SW480 (cell line): ENCODE measurements around the gene HOXD10.

Source experiments
- DNase-seq: peaks from one replicate; pipeline ENCODE4 v3.0.0-alpha.2; 2016; ENCODE audit warnings: low spot score

Gene HOXD10

DNA sequence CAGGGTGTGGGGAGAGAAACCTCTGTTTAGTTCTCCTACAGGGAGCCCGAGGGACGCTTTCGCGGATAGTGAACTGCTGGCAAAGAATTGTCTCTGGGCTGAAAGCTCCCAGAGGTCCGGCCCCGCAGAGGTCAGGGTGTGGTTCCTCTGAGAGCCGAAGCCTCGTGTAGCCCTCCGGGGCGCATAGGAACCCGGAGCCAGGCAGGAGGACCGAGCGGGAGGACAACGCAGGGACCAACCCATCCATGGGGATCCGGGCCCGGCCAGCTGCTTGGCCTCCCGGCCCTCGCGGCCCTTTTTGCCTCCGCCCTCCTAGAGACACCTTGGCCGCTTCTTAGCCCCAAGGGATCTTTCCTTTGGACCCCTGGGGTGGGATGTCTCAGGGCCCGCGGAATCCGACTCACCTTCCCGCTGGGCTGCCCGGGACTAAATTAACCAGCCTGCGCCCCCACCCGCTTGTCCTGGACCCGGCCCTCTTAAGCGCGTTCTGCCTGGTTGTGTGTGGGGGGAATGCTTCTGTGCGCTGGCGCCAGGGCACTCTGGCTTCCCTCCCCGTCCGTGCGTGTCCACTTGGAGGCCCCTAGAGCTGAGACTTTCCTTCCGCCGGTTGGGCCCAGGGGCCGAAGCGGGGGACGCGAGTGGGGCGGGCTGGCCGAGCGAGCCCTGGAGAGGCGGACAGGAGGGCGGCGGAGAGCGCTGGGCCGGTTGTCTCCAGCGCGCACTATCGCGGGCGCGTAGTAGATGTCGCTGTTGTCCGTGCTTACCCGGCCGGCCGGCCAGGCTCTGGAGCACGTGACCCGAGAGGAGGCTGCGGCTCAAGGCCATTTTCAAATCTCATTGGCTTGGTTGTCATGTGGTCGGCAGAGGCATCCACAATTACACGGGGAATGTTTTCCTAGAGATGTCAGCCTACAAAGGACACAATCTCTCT, at the start of gene HOXD10:
Gene HOXD10, plus strand, starts transcription at position 896 of the 931 bp plus-strand sequence. CDS start 56 bp downstream, outside the sequence.
- DNase-seq, result no peak

GRCh38 chr2:176067589-176068418, 48.8 kb upstream of the HOXD10 start:
- DNase-seq, result no peak

DNA sequence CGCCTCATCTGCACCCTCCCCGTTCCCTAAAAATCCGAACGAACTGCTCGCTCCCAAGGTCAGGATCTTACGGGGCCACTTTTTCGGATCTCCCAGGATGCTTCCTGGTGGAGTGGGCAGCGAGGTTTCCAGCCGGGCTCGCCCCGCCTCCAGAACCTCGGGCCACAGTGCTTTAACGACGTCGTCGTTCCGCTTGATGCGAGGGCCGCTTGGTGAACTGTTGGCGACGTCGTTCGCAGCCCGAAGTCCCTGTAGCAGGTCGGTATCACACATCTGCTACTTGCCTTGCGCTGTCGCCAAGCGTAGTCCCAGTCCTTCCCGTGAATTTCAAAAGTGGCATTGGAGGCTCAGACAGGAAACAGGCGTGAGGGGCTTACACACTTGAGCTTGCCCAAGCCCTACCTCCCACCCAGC, 48.2 kb upstream of the HOXD10 start:
- DNase-seq, result no peak

DNA sequence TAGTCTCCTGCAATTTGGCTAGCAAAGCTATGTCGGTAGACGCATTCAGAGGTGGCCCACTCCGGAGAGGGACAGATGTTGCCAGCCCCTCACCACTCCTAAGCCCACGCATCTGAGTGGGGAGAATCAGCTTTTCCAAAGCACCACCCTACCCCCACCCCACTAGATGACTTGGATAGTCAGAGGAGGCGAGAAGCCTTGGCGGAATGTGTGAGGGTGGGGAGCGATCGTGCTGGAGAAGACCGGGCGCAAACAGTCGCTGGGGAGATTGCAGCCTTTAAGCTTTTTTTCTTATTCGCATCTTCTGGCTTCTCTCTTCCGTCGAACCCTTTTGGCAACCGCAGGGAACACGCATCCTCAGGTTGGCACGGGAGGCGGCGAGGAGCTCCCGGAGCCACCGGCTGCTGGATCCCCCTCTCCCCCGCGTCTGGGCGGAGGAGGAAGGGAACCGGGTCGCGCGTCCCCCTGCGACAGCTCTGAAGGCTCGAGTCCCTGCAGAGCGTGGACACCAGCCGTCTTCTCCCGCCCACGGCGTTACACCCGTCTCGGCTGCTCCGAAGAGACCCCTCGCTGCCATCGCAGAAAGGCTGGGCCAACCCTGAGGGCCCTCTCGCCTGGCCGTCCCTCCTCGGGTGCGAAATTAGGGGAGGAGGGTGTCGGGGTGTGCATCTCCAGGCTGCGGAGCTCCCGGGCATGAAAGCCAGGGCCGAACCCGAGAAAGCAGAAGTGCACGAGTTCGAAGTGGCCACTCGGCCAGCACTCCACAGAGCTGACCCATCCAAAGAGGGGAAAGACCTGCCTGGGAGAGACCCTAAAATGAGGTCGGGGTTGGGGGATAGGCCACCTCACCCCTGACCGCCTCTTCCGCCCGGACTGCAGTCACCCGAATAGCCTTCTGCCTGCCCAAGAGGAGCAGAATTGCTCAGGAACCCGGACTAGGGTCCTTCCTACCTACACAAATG, 45.0 kb upstream of the HOXD10 start:
- no peak for DNase-seq

- no peak for DNase-seq
These were observed 44.3 kb upstream of the HOXD10 start for GRCh38 chr2:176072292-176072669.

GRCh38 chr2:176072951-176073904, 43.4 kb upstream of the HOXD10 start:
- no peak for DNase-seq

DNA sequence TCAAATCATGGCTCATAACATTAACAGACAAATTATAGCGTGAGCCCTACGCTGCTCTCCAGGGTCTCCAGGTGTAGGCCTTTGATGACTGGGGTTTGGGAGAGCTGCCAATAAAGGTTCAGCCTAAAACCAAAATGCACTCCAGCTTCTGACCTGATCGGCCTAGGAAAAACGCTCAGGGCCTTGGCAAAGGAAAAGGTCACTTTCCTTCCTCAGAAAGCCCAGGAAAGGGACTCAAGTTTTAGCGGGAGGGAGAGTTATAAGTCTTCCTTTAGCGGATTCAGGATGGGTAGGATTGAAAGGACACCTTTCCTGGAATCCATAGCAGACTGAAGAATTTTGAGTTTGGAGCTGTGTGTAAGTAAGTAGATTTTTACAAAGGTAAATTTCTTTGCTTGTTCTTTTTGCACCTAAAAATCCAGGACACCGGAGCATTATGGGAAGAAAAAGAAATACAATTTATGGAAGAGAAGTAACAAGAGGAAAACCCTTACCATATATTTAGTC, 41.6 kb upstream of the HOXD10 start:
- no peak for DNase-seq

GRCh38 chr2:176075481-176075880, 41.1 kb upstream of the HOXD10 start:
- no peak for DNase-seq

- DNase-seq, result no peak
These were observed 40.5 kb upstream of the HOXD10 start for GRCh38 chr2:176076063-176076462.

- DNase-seq, result no peak
These were observed 39.8 kb upstream of the HOXD10 start for GRCh38 chr2:176076796-176077195.

- DNase-seq, result no peak
These were observed 37.9 kb upstream of the HOXD10 start for GRCh38 chr2:176078541-176079284.

- peak; percentile 41 for DNase-seq
These were observed 37.2 kb upstream of the HOXD10 start for GRCh38 chr2:176079285-176079830.

GRCh38 chr2:176079831-176080539, 36.6 kb upstream of the HOXD10 start:
- peak; percentile 81 for DNase-seq

DNA sequence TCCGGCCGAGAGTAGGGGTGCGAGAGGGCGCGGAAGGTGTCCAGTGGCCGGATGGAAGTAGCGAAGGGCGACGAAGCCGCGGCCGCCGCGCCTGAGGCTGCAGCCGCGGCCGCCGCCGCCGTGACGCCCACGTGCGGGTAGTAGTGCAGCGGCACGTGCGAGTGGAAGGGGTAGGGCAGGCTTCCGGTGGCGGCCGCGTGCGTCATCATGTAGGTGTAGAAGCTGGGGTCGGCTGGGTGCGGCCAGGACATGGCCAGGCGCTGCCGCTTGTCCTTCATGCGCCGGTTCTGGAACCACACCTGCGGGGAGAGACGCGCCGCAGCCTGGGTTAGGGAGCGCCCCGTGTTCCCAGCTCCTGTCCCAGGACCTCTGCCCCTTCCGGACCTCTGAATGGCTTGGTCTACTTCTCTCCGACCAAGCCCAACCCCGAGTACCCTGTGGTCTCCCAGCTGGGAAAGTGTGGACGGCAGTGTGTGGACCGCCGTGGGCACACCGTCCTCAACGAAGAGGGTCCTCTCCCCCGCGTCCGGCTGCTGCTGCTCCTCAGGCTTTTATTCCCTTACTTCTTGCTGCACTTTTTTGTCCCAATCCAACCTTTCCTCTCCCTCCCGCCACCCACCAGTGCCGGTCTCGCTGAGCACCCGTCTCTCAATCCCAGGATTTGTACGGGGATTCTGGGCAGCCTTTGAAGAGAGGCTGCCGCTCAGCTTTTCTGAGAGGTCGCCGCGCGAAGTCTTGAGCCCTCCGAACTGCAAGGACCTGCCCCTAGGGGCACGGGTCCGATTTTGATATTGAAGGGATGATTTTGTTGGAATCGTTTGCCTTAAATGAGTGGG, 35.8 kb upstream of the HOXD10 start:
- peak; percentile 82 for DNase-seq

DNA sequence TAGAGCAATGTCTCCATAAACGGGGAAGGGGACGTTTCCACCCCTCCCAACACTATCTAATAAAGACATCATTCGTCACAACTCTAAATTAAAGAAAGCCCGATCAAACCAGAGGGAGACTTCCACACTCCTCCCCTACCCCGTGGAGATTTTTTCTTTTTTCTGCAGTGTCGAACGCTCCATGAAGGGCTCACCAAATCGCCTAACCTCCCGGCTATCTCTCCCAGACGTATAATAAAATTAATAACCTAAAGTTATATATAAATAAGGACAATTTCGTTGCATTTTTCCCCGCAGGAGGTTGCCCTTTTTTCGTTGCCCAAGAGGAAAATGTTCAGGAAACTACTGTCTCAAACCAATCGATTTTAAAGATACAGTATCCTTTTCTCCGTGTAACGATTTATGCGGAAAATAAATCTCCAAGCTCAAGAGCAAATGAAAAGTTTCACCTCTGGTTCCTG, 35.2 kb upstream of the HOXD10 start:
- no peak for DNase-seq

GRCh38 chr2:176081837-176082524, 34.6 kb upstream of the HOXD10 start:
- DNase-seq, result no peak

DNA sequence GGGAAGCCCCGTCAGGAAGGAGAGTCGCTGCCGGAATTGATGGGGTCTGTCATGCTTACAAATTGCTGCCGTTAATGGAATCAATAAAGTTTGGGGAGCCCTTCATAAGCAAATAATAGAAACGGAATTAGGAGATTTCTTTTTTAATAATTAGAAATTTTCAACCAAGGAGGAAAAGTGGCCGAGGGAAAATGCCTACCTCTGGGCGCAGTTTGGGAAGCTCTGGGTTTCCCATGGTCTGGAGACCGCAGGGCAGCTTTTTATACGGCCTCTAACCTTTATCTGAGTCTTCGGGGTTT, 34.1 kb upstream of the HOXD10 start:
- no peak for DNase-seq
